ENCODE results near the gene C3orf49. TPM values are rescaled to one million over a fixed set of nuclear protein-coding genes. Genes with fewer than 3 reads are reported as not detected.

Gene C3orf49
- total RNA-seq, 1 donor: not detected

GRCh38 chr3:63864965-63865327 lies 45.8 kb downstream of the C3orf49 start:
- no peak for TF ChIP-seq CTCF (IDR thresholded peaks at IDR 0.05; ENCODE audit: insufficient read depth, low read depth, low read length)
- peak overlapping the region; percentile 90 for H3K4me3 ChIP-seq (ENCODE audit: low read depth, low read length)
- no peak for DNase-seq (ENCODE audit: low read depth)

GRCh38 chr3:63867225-63867624 lies 48.1 kb downstream of the C3orf49 start:
- TF ChIP-seq CTCF (IDR thresholded peaks at IDR 0.05; ENCODE audit: insufficient read depth, low read depth, low read length): no peak
- DNase-seq (ENCODE audit: low read depth): no peak
- H3K4me3 ChIP-seq (ENCODE audit: low read depth, low read length): no peak overlapping the region

GRCh38 chr3:63869940-63870614 lies 51.0 kb downstream of the C3orf49 start:
- H3K4me3 ChIP-seq (ENCODE audit: low read depth, low read length): no peak overlapping the region
- no peak for TF ChIP-seq CTCF (IDR thresholded peaks at IDR 0.05; ENCODE audit: insufficient read depth, low read depth, low read length)
- no peak for DNase-seq (ENCODE audit: low read depth)

DNA sequence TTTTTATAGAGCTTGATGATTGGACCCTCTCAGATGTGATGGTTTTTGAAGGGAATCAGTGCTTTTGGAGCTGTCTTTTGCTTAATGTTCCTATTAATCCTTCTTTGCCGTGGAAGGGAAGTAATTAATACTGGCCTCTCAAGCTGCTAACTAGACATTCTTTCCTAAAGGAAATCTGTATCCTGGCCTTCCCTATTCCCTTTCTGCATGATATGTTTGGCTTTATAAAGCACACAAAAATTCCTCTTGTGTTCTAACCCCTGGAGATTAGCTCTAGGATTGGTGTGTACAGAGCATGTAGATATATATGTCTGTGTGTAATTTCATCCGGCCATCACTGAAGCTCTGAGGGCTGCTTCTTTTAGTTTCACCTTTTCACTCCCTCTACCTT lies 51.5 kb downstream of the C3orf49 start:
- no peak overlapping the region for H3K4me3 ChIP-seq (ENCODE audit: low read depth, low read length)
- DNase-seq (ENCODE audit: low read depth): no peak
- no peak for TF ChIP-seq CTCF (IDR thresholded peaks at IDR 0.05; ENCODE audit: insufficient read depth, low read depth, low read length)

DNA sequence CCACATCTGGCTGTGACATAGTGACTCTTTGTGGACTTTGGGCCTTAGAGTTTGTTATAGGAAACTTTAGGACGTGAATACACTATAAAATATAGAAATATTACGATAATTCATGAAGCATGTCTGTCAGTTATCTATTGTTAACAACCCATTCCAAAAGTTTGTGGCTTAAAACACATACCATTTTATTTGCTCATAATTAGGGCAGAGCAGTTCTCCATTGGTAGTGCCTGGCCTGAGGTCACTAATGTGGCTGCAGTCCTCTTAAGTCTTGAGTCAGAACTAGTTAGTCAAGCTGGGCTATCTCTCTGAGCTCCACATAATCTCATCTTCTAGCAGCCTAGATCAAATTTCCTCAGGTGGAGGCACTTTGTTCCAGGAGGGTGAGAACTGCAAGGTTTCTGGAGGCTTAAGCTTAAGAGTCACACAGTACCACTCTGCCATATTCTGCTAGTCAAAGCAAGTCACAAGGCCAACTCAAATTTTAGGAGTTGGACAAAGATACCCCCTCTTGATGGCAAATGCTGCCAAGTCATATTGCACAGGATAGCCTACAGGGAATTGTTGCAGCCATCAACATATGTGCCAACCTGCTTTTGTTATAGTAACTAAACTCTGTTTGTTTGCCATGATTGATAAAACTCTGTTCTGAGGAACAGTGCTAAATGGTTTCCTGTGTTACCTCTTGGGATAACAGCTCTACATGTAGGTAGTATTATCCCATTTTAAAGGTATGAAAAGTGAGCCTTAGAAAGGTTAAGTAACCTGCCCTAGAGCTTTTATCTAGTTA lies 53.2 kb downstream of the C3orf49 start:
- DNase-seq (ENCODE audit: low read depth): peak; percentile 74
- TF ChIP-seq CTCF (IDR thresholded peaks at IDR 0.05; ENCODE audit: insufficient read depth, low read depth, low read length): no peak
- H3K4me3 ChIP-seq (ENCODE audit: low read depth, low read length): no peak overlapping the region

- TF ChIP-seq CTCF (IDR thresholded peaks at IDR 0.05; ENCODE audit: insufficient read depth, low read depth, low read length): no peak
- no peak for DNase-seq (ENCODE audit: low read depth)
- H3K4me3 ChIP-seq (ENCODE audit: low read depth, low read length): no peak overlapping the region
These were observed 55.7 kb downstream of the C3orf49 start for GRCh38 chr3:63874769-63875168.
